Measurements from ENCODE around the gene ARPC1B.

- TF ChIP-seq, protein P1, sequence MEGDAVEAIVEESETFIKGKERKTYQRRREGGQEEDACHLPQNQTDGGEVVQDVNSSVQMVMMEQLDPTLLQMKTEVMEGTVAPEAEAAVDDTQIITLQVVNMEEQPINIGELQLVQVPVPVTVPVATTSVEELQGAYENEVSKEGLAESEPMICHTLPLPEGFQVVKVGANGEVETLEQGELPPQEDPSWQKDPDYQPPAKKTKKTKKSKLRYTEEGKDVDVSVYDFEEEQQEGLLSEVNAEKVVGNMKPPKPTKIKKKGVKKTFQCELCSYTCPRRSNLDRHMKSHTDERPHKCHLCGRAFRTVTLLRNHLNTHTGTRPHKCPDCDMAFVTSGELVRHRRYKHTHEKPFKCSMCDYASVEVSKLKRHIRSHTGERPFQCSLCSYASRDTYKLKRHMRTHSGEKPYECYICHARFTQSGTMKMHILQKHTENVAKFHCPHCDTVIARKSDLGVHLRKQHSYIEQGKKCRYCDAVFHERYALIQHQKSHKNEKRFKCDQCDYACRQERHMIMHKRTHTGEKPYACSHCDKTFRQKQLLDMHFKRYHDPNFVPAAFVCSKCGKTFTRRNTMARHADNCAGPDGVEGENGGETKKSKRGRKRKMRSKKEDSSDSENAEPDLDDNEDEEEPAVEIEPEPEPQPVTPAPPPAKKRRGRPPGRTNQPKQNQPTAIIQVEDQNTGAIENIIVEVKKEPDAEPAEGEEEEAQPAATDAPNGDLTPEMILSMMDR (IDR thresholded peaks at IDR 0.05) = no peak
- TF ChIP-seq POLR2A (IDR thresholded peaks at IDR 0.05) = no peak
Measured at GRCh38 chr7:99326408-99326782, 48.1 kb upstream of the ARPC1B start.

All from thyroid gland (tissue), 4 donors.